ENCODE results near the gene PSMC3. TPM values are rescaled to one million over a fixed set of nuclear protein-coding genes. Genes with fewer than 3 reads are reported as not detected.

PSMC3 gene
- polyA plus RNA-seq, 1 experiment, result 290 TPM

GRCh38 chr11:47400768-47401279 lies 25.4 kb downstream of the PSMC3 start:
- POLR2A ChIA-PET, result interaction anchor here (0.7 kb wide), 1 partner anchor 57 kb away, joined by 3 read pairs; no protein-coding TSS in a partner anchor
- Histone ChIP-seq H3K27ac (ENCODE audit: low read depth, low read length) (no peak overlapping the region), H3K9me3 (ENCODE audit: control insufficient read depth, insufficient read depth, low read length) (no peaks in the 10 kb centered on the region), H3K27me3 (ENCODE audit: control insufficient read depth, insufficient read depth, low read length) (no peaks in the 10 kb centered on the region), H3K4me3 (ENCODE audit: low read depth, low read length) (no peak overlapping the region)
- no peak for DNase-seq (ENCODE audit: low read depth, low spot score)
- no peak for TF ChIP-seq CTCF (IDR thresholded peaks at IDR 0.05; ENCODE audit: low read depth, low read length)
- CTCF ChIA-PET, result interaction anchor here (3.3 kb wide), 1 partner anchor 27 kb away, joined by 24 read pairs; no protein-coding TSS in a partner anchor

- H3K27ac ChIP-seq (ENCODE audit: low read depth, low read length), result no peak overlapping the region
- TF ChIP-seq CTCF (IDR thresholded peaks at IDR 0.05; ENCODE audit: low read depth, low read length), result no peak
Measured at GRCh38 chr11:47399860-47400767, 26.1 kb downstream of the PSMC3 start.

GRCh38 chr11:47398551-47398950 lies 27.7 kb downstream of the PSMC3 start:
- CTCF ChIA-PET, result interaction anchor here (3.3 kb wide), 1 partner anchor 25 kb away, joined by 24 read pairs; no protein-coding TSS in a partner anchor
- POLR2A ChIA-PET, result no interaction called here

More at GRCh38 chr11:47399860-47400767, 26.1 kb downstream of the PSMC3 start:
- CTCF ChIA-PET, result interaction anchor here (1.0 to 3.3 kb wide), 2 partner anchors 12 to 26 kb away, joined by 4 to 24 read pairs; no protein-coding TSS in a partner anchor
- Histone ChIP-seq H3K9me3 (ENCODE audit: control insufficient read depth, insufficient read depth, low read length) (no peaks in the 10 kb centered on the region), H3K4me3 (ENCODE audit: low read depth, low read length) (peak overlapping the region; percentile 58), H3K27me3 (ENCODE audit: control insufficient read depth, insufficient read depth, low read length) (no peaks in the 10 kb centered on the region)
- DNase-seq (ENCODE audit: low read depth, low spot score), result no peak
- POLR2A ChIA-PET, result interaction anchor here (0.6 to 0.7 kb wide), 2 partner anchors 56 to 217 kb away, joined by 3 read pairs; no protein-coding TSS in a partner anchor

GRCh38 chr11:47398011-47398410 lies 28.2 kb downstream of the PSMC3 start:
- POLR2A ChIA-PET, result no interaction called here
- CTCF ChIA-PET, result interaction anchor here (3.3 kb wide), 1 partner anchor 24 kb away, joined by 24 read pairs; no protein-coding TSS in a partner anchor
- Histone ChIP-seq H3K27me3 (ENCODE audit: control insufficient read depth, insufficient read depth, low read length) (no peaks in the 10 kb centered on the region), H3K27ac (ENCODE audit: low read depth, low read length) (no peak overlapping the region), H3K4me3 (ENCODE audit: low read depth, low read length) (no peak overlapping the region), H3K9me3 (ENCODE audit: control insufficient read depth, insufficient read depth, low read length) (no peaks in the 10 kb centered on the region; the same call in 1 of the 2 replicates)
- no peak for TF ChIP-seq CTCF (IDR thresholded peaks at IDR 0.05; ENCODE audit: low read depth, low read length)
- no peak for DNase-seq (ENCODE audit: low read depth, low spot score)

More at GRCh38 chr11:47398551-47398950, 27.7 kb downstream of the PSMC3 start:
- no peak overlapping the region for H3K4me3 ChIP-seq (ENCODE audit: low read depth, low read length)
- no peaks in the 10 kb centered on the region for H3K27me3 ChIP-seq (ENCODE audit: control insufficient read depth, insufficient read depth, low read length)
- H3K9me3 ChIP-seq (ENCODE audit: control insufficient read depth, insufficient read depth, low read length), result no peaks in the 10 kb centered on the region; the same call in 1 of the 2 replicates
- no peak for DNase-seq (ENCODE audit: low read depth, low spot score)
- TF ChIP-seq CTCF (IDR thresholded peaks at IDR 0.05; ENCODE audit: low read depth, low read length), result no peak
- no peak overlapping the region for H3K27ac ChIP-seq (ENCODE audit: low read depth, low read length)

GRCh38 chr11:47396049-47396320 lies 30.3 kb downstream of the PSMC3 start:
- ChIA-PET POLR2A (no interaction called here), CTCF (no interaction called here)
- no peak for TF ChIP-seq CTCF (IDR thresholded peaks at IDR 0.05; ENCODE audit: low read depth, low read length)
- no peak overlapping the region for H3K4me3 ChIP-seq (ENCODE audit: low read depth, low read length)
- H3K9me3 ChIP-seq (ENCODE audit: control insufficient read depth, insufficient read depth, low read length), result no peaks in the 10 kb centered on the region; the same call in 1 of the 2 replicates
- no peaks in the 10 kb centered on the region for H3K27me3 ChIP-seq (ENCODE audit: control insufficient read depth, insufficient read depth, low read length)
- DNase-seq (ENCODE audit: low read depth, low spot score), result no peak
- H3K27ac ChIP-seq (ENCODE audit: low read depth, low read length), result no peak overlapping the region
